HG02885 (cell line): ENCODE data around the gene UBAC2.
"Not testable (repeated sequence)": the region's sequence is repeated elsewhere in the genome, so short reads cannot be mapped to it uniquely, and the experiment has no call there.

Experiments
- ATAC-seq: cut with Tn5 transposase; IDR thresholded peaks from one replicate; pipeline ENCODE4 v1.9.1; 2021; ENCODE audit warnings: mild to moderate bottlenecking; ENCODE audit not compliant: unreplicated experiment, poor library complexity

The UBAC2 gene

GRCh38 chr13:99404005-99404755, 203.5 kb downstream of the UBAC2 start:
- ATAC-seq = no peak

GRCh38 chr13:99405966-99406365, 205.3 kb downstream of the UBAC2 start:
- ATAC-seq = no peak

- ATAC-seq = no peak
These were observed 206.1 kb downstream of the UBAC2 start for GRCh38 chr13:99406799-99407201.

DNA sequence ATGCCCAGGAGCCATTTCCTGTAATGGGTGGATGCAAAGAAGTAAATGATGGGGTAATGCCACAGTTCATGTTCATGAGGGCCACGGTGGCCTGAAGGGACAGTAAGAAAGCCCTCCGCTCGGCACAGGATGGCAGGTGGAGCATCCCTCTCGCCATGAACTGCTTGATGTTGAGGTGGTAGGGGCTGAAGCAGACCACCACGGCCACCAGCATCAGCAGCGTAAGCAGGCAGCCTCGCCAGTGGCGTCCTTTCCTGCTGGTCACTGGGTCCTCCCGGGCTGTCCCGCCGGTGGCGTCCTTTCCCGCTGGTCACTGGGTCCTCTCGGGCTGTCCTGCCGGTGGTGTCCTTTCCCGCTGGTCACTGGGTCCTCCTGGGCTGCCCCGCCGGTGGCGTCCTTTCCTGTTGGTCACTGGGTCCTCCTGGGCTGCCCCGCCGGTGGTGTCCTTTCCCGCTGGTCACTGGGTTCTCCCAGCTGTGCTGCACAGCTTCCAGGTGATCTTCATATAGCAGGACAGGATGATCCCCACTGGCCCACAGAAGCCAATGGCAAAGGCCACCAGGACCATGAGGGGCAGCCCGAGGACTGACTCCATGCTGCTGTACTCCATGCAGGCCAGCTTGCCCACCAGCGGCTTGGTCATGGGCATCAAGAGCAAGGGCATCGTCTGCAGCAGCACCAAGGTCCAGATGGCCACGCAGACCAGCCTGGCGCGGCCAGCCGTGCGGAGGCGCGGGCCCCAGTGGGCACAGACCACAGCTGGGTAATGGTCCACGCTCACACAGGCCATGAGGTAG, 207.4 kb downstream of the UBAC2 start:
- no peak for ATAC-seq

- ATAC-seq = no peak
These were observed 208.0 kb downstream of the UBAC2 start for GRCh38 chr13:99408703-99409000.

GRCh38 chr13:99409461-99410083, 208.9 kb downstream of the UBAC2 start:
- not testable (repeated sequence) for ATAC-seq

- ATAC-seq = not testable (repeated sequence)
These were observed 210.2 kb downstream of the UBAC2 start for GRCh38 chr13:99410646-99411475.

GRCh38 chr13:99412856-99413255, 212.2 kb downstream of the UBAC2 start:
- no peak for ATAC-seq

DNA sequence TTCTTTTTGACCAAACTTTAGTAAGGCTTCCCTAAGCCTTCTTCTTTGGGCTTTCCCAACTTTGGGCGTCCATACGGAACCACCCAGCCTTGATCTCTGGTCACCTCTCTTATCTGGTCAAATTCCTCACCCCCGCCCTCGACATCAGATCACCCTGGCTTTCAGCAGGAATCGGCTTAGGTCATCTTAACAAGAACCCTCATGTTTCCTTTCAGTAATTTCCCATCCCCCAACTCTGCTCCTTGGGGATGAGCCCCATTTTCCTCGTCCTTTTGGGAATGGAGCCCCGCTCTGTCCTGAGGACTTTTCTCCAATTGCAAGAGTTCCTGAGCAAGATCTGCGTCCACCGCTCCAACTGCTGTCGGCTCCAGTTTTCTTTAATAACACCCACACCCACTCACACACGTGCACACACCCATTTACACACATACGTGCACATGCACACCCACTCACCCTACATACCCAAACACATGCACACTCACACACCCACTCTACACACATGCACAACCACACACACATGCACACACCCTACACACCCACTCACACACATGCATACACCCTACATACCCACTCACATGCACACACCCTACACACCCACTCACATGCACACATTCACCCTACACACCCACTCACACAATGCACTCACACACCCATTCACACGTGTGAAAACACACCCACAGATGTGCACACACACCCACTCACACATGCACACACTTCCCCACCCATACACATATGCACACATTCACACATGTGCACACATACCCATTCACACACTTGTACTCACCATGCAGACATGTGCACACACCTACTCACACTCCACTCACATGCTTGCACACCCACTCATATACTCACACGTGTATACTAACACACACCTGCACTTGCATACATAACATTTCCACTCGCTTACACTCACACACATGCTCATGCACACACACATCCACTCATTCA, 213.7 kb downstream of the UBAC2 start:
- ATAC-seq = no peak

GRCh38 chr13:99415014-99415650, 214.5 kb downstream of the UBAC2 start:
- ATAC-seq = no peak

DNA sequence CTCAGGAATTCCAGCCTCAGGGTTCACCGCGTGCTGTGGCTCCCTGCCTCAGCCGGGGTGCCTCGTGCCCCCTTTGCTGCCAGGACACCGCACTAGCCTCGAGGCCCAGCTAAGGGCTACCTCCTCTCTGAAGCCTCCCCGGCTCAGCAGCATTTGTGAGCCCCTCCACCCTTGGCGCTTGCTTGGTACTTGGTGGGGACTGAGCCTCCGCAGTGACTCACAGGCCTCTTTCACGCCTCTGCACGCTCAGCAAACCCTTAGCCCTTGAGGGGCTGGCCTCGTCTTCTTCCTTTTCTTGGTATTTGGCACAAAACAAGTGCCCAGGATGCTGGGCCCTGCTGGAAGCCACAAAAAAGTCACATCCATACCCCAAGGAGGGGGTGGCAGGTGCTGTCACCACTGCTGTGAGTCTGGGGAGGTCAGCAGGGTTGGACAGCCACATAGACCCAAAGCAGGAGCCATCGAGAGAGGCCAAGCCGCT, 215.2 kb downstream of the UBAC2 start:
- ATAC-seq = no peak

GRCh38 chr13:99416411-99417121, 215.9 kb downstream of the UBAC2 start:
- no peak for ATAC-seq

DNA sequence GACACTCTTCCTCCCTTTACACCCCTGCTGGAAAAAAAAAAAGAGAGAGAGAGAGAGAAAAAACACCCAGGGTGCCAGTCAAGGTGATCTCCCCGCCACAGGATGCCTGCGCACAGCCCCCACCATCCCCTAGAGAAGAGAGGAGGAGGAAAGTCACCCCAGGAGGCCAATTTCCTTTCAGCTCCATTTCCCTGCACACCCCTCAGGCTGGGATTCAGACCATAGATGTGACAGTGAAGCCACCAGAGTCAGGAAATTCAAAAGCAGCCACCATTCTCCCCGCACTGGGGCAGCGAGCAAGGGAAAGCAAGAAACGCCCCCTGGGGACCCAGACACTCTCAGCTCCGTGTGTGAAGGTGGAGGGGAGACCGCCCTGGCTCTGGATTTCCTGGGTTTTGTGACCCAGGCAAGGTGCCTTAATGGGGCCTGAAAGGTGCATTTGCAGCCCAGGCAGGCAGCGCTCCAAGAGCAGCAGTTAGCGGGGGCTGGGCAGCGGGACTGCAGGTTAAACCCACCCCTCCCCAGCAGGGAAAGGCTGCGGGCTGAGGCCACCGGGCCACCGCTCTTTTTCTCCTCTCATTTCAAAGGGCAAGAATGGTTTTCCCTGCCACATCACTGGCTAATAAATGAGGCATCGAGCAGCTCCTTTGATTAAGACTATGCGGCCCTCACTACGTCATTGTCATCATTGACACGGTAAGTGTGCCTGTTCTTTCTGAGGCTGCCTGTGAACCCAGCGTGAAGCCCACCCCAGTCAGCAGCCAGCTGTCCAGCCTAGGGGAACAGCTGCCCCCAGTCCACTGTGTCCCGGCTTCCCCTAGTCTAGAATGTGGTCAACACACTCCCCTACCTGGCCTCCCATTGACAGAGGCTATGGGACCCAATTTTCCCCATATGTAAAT, 216.8 kb downstream of the UBAC2 start:
- no peak for ATAC-seq

DNA sequence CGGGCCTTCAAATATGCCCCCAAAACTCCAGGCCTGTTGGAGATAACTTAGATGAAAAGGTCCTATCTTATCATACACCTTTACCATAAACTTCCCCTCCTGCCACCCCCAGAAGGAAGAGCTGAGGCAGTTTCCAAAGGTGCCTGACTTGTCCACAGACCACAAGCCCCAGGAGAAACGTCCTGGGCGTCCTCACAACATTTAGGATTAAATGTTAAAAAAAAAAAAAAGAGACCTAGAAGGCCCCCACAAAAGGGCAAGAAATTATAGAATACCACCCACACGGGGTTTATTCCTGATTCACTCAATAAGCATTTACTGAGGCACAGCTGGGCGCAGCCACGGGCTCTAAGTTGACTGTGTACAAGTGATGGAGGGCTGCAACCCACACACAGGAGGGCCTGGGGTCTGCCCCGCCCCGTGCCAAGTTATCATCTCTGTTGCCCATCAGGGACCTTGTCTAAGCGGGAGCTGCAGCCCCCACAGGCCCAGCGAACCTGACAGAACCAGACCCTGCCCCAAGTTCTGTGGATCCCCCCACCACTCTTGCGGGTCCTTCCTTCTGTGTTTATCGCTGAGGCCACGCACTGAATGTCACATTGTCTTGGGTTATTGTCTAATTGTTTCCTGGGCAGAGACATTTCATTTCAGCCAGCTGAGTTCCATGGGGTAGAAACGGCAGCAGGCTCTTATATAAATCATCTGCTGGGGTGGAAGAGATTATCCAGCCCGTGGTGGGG, 217.6 kb downstream of the UBAC2 start:
- ATAC-seq = no peak

DNA sequence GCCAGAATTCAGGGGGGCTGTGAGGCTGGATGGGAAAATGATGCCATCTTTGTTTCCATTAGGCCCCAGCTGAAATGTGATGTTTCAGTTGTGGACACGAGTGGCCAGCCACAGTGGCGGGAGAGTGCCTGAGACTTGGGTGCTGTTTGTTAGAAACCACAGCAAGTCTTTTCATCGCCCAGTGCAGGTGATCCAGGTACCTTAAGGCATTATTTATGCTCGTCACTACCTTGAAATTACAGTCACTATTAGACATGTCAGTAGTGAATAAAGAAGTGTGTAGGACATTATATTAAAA, 218.1 kb downstream of the UBAC2 start:
- no peak for ATAC-seq

- ATAC-seq = no peak
These were observed 219.1 kb downstream of the UBAC2 start for GRCh38 chr13:99419591-99420243.
